Ascending aorta (tissue), 2 donors: ENCODE data around the gene APOBEC3A. TPM values are rescaled to one million over a fixed set of nuclear protein-coding genes. Genes with fewer than 3 reads are reported as not detected.
A peak's percentile ranks its signal among the peaks of the same experiment; 100 is the strongest.

ENCODE experiments used
- DNase-seq, 2 donors: peaks; one replicate each; pipeline ENCODE4 v3.0.0-alpha.2; 2019; ENCODE audit warnings: low spot score in 2 of 2
- H3K27ac ChIP-seq, 2 donors: fragments of 200-600 bp; sonication (generic); one replicate each; pipeline ENCODE4 v1.5.1; 2016 to 2017; ENCODE audit warnings: mild to moderate bottlenecking in 1 of 2
- H3K27me3 ChIP-seq: fragments of 200-600 bp; sonication (generic); one replicate; pipeline ENCODE4 v1.5.1; 2017
- H3K36me3 ChIP-seq, 2 donors: fragments of 200-600 bp; sonication (generic); one replicate each; pipeline ENCODE4 v1.5.1; 2016
- H3K4me1 ChIP-seq, 2 donors: fragments of 200-600 bp; sonication (generic); one replicate each; pipeline ENCODE4 v1.5.1; 2016 to 2017; ENCODE audit warnings: mild to moderate bottlenecking in 1 of 2
- H3K4me3 ChIP-seq, 2 donors: fragments of 200-600 bp; sonication (generic); one replicate each; pipeline ENCODE4 v1.5.1; 2016 to 2017; ENCODE audit warnings: mild to moderate bottlenecking in 1 of 2
- H3K9me3 ChIP-seq, 2 donors: fragments of 200-600 bp; sonication (generic); one replicate each; pipeline ENCODE4 v1.5.1; 2016
- CTCF ChIP-seq, 3 experiments: fragments of 200-600 bp in 2 of 3; fragments of 450-650 bp in 1 of 3; sonication (generic) in 2 of 3; IDR thresholded peaks; one replicate each; pipeline ENCODE4 v1.5.1; 2016 to 2019; ENCODE audit warnings: antibody characterized with exemption in 3 of 3, mild to moderate bottlenecking in 1 of 3, moderate library complexity in 1 of 3
- intact Hi-C: fragments of 100-400 bp; cut with DNase I; formaldehyde crosslinking; loops from one replicate; pipeline ENCODE4 v1.15.1; 2023
- total RNA-seq: library from RNA; depleted of rRNA; stranded (reverse); fragments of >200 nt; gene quantifications from one replicate; pipeline ENCODE4 v1.1.0, GENCODE V29; 2016

Gene APOBEC3A
- total RNA-seq, 1 donor from 2014 or later: not detected

GRCh38 chr22:38938221-38938620 lies 19.2 kb upstream of the APOBEC3A start:
- Histone ChIP-seq H3K27me3 (no peaks in the 10 kb centered on the region), H3K27ac (no peak overlapping the region), H3K4me3 (no peak overlapping the region), H3K9me3 (no peaks in the 10 kb centered on the region), H3K36me3 (no peaks in the 10 kb centered on the region), H3K4me1 (no peaks in the 10 kb centered on the region)
- intact Hi-C loops: no loop called here
- no peak for DNase-seq
- no peak for TF ChIP-seq CTCF (IDR thresholded peaks at IDR 0.05)

- no peak overlapping the region for H3K4me3 ChIP-seq
- no peaks in the 10 kb centered on the region for H3K9me3 ChIP-seq
- H3K36me3 ChIP-seq: no peaks in the 10 kb centered on the region
- no peak for TF ChIP-seq CTCF (IDR thresholded peaks at IDR 0.05)
- DNase-seq: no peak
- intact Hi-C loops: no loop called here
- H3K4me1 ChIP-seq: no peaks in the 10 kb centered on the region
- no peak overlapping the region for H3K27ac ChIP-seq
- H3K27me3 ChIP-seq: no peaks in the 10 kb centered on the region
Observed at GRCh38 chr22:38938925-38939324, 18.5 kb upstream of the APOBEC3A start.

GRCh38 chr22:38940811-38941384 lies 16.5 kb upstream of the APOBEC3A start:
- Histone ChIP-seq H3K4me3 (no peak overlapping the region), H3K27me3 (no peaks in the 10 kb centered on the region), H3K36me3 (no peaks in the 10 kb centered on the region), H3K27ac (no peak overlapping the region), H3K4me1 (no peaks in the 10 kb centered on the region), H3K9me3 (no peaks in the 10 kb centered on the region)
- DNase-seq: no peak
- intact Hi-C loops: no loop called here
- TF ChIP-seq CTCF (IDR thresholded peaks at IDR 0.05): no peak

- no peaks in the 10 kb centered on the region for H3K27me3 ChIP-seq
- H3K4me3 ChIP-seq: no peak overlapping the region
- H3K27ac ChIP-seq: no peak overlapping the region
- no peaks in the 10 kb centered on the region for H3K9me3 ChIP-seq
- no peak for DNase-seq
- H3K36me3 ChIP-seq: no peaks in the 10 kb centered on the region
- no peaks in the 10 kb centered on the region for H3K4me1 ChIP-seq
- intact Hi-C loops: no loop called here
- TF ChIP-seq CTCF (IDR thresholded peaks at IDR 0.05): no peak
Observed at GRCh38 chr22:38941488-38941987, 15.9 kb upstream of the APOBEC3A start.

- Histone ChIP-seq H3K9me3 (no peaks in the 10 kb centered on the region), H3K27me3 (no peaks in the 10 kb centered on the region), H3K27ac (no peak overlapping the region), H3K4me1 (no peaks in the 10 kb centered on the region), H3K36me3 (no peaks in the 10 kb centered on the region), H3K4me3 (no peak overlapping the region)
- DNase-seq: no peak
- no peak for TF ChIP-seq CTCF (IDR thresholded peaks at IDR 0.05)
- intact Hi-C loops: no loop called here
Observed at GRCh38 chr22:38942702-38943101, 14.7 kb upstream of the APOBEC3A start.

- Histone ChIP-seq H3K9me3 (no peaks in the 10 kb centered on the region), H3K4me1 (no peaks in the 10 kb centered on the region), H3K4me3 (no peak overlapping the region), H3K27me3 (no peaks in the 10 kb centered on the region), H3K36me3 (no peaks in the 10 kb centered on the region), H3K27ac (no peak overlapping the region)
- intact Hi-C loops: no loop called here
- no peak for TF ChIP-seq CTCF (IDR thresholded peaks at IDR 0.05)
- peak in 1 of 2 donors; percentile 48 for DNase-seq
Observed at GRCh38 chr22:38943201-38943600, 14.2 kb upstream of the APOBEC3A start.
